Natural killer cell (primary cell): ENCODE measurements around the gene ALDH5A1. TPM values are rescaled to one million over a fixed set of nuclear protein-coding genes. Genes with fewer than 3 reads are reported as not detected.

Experiments used
- ATAC-seq, 3 donors: fragments of 150-1000 bp in 2 of 3; fragments of 200-7000 bp in 1 of 3; cut with Tn5 transposase; 1 replicate in 1 of 3; 2 replicates in 2 of 3; pipeline ENCODE4 v1.10.0; 2021; ENCODE audit warnings: mild to moderate bottlenecking in 2 of 3, moderate library complexity in 2 of 3
- DNase-seq, 2 donors: peaks; one replicate each; pipeline versions ENCODE4 v3.0.0 to v3.0.0-alpha.2; 2013 to 2021; ENCODE audit warnings: mixed read lengths in 1 of 2
- H3K27ac ChIP-seq: one replicate; pipeline ENCODE4 v1.5.1; 2013; ENCODE audit warnings: mild to moderate bottlenecking, low read length
- H3K27me3 ChIP-seq: one replicate; pipeline ENCODE4 v1.6.1; 2013; ENCODE audit warnings: low read length; ENCODE audit not compliant: control insufficient read depth, insufficient read depth
- H3K36me3 ChIP-seq: one replicate; pipeline ENCODE4 v1.6.1; 2013; ENCODE audit warnings: low read length; ENCODE audit not compliant: control insufficient read depth, insufficient read depth
- H3K4me1 ChIP-seq: one replicate; pipeline ENCODE4 v1.6.1; 2013; ENCODE audit warnings: low read length; ENCODE audit not compliant: control insufficient read depth, insufficient read depth
- H3K4me3 ChIP-seq: one replicate; pipeline ENCODE4 v1.5.1; 2013; ENCODE audit warnings: low read length
- H3K9me3 ChIP-seq: one replicate; pipeline ENCODE4 v1.6.1; 2013; ENCODE audit warnings: low read length; ENCODE audit not compliant: control insufficient read depth, insufficient read depth
- H3K27ac Mint-ChIP-seq, 2 donors: one replicate each; pipeline ENCODE4 v1.8.0; 2022; ENCODE audit warnings: mild to moderate bottlenecking in 2 of 2, mixed read lengths in 2 of 2, moderate library complexity in 1 of 2
- H3K27me3 Mint-ChIP-seq, 2 donors: one replicate each; pipeline ENCODE4 v1.8.0; 2022; ENCODE audit warnings: low read depth in 2 of 2, mixed read lengths in 2 of 2
- H3K36me3 Mint-ChIP-seq: one replicate; pipeline ENCODE4 v1.8.0; 2022; ENCODE audit warnings: mixed read lengths
- H3K4me1 Mint-ChIP-seq, 2 donors: one replicate each; pipeline ENCODE4 v1.8.0; 2022; ENCODE audit warnings: mixed read lengths in 2 of 2
- H3K4me3 Mint-ChIP-seq: one replicate; pipeline ENCODE4 v1.8.0; 2022; ENCODE audit warnings: mild to moderate bottlenecking, moderate library complexity, mixed read lengths
- H3K9me3 Mint-ChIP-seq, 2 donors: one replicate each; pipeline ENCODE4 v1.8.0; 2022; ENCODE audit warnings: mixed read lengths in 2 of 2
- CTCF ChIP-seq: fragments of 200-600 bp; IDR thresholded peaks from one replicate; pipeline ENCODE4 v1.8.0; 2022; ENCODE audit warnings: antibody characterized with exemption
- WGBS: methylation state at CpG from one replicate; pipeline ENCODE4 v1.1.7; 2013; ENCODE audit warnings: missing lambda C conversion rate; ENCODE audit not compliant: insufficient coverage; 5-methylcytosine and 5-hydroxymethylcytosine counted together
- intact Hi-C: fragments of 100-400 bp; cut with micrococcal nuclease; formaldehyde crosslinking; loops from one replicate; pipeline ENCODE4 v1.14.2; 2022
- total RNA-seq, 4 donors: library from RNA; stranded (reverse); fragments of 120-200 nt in 1 of 4; gene quantifications; one replicate each; pipeline versions ENCODE4 v1.2.3 to v1.2.4, GENCODE V29; 2013 to 2022

ALDH5A1 gene
- total RNA-seq, 3 donors from 2014 or later (not counting 1 experiment from before 2014, with no cell fraction given), result 4.8 to 7.5 (median 6.8) TPM

GRCh38 chr6:24564081-24564480 is 69.3 kb downstream of the ALDH5A1 start:
- H3K4me1 Mint-ChIP-seq, result no peaks in the 10 kb centered on the region
- Histone ChIP-seq H3K9me3 (no peaks in the 10 kb centered on the region), H3K27ac (no peak overlapping the region), H3K36me3 (no peaks in the 10 kb centered on the region), H3K27me3 (no peaks in the 10 kb centered on the region), H3K4me1 (no peaks in the 10 kb centered on the region), H3K4me3 (no peak overlapping the region)
- no peaks in the 10 kb centered on the region for H3K36me3 Mint-ChIP-seq
- WGBS, result 91% methylated on average over 10 of the region's 10 CpGs
- no peak overlapping the region for H3K27ac Mint-ChIP-seq
- peaks cover 11 to 14% of the 10 kb centered on the region in 2 donors for H3K27me3 Mint-ChIP-seq
- no peak overlapping the region for H3K4me3 Mint-ChIP-seq
- H3K9me3 Mint-ChIP-seq, result no peaks in the 10 kb centered on the region
- intact Hi-C loops, result no loop called here
- ATAC-seq, result no peak
- no peak for DNase-seq
- TF ChIP-seq CTCF, result no peak

- Histone ChIP-seq H3K27me3 (no peaks in the 10 kb centered on the region), H3K4me3 (no peak overlapping the region), H3K4me1 (no peaks in the 10 kb centered on the region), H3K9me3 (no peaks in the 10 kb centered on the region), H3K36me3 (no peaks in the 10 kb centered on the region), H3K27ac (no peak overlapping the region)
- Mint-ChIP-seq H3K9me3 (no peaks in the 10 kb centered on the region), H3K4me3 (no peak overlapping the region), H3K36me3 (no peaks in the 10 kb centered on the region), H3K27me3 (peaks cover 10 to 14% of the 10 kb centered on the region in 2 donors), H3K27ac (no peak overlapping the region), H3K4me1 (no peaks in the 10 kb centered on the region)
- ATAC-seq (no peak), DNase-seq (no peak)
- intact Hi-C loops, result no loop called here
- 96% methylated on average over 9 of the region's 9 CpGs for WGBS
- no peak for TF ChIP-seq CTCF
Observed at GRCh38 chr6:24565196-24565595, 70.4 kb downstream of the ALDH5A1 start.

DNA sequence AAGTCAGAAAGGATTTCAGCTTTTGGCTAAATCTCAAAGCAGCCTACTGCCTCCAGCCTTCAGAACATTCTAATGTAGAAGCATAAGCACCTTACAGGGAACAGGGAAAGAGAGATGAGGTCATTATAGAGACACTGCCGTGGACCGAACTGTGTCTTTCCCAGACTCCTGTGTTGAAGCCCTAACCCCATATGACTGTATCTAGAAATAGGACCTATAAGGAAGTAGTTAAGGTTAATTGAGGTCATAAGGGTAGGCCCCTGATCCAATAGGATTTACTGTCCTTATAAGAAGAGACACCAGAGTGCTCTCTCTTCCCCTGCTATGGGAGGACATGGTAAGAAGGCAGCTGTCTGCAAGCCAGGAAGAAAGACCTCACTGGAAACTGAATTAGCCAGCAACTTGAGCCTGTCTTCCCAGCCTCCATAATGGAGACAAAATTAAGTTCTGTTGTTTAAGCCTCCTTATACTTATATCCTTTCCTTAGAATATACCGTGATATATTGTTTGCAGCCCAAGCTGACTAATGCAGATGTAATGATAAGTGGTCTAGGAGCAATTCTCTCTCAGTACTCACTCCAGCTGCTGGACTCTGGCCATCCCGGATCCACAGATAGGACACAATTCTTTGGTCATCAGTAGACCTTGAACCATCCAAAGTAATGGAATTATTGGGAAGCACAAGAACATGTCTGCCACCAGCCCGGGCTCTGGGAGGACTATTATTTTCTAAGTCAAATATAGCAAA is 71.4 kb downstream of the ALDH5A1 start:
- DNase-seq (no peak), ATAC-seq (no peak)
- Mint-ChIP-seq H3K4me1 (no peaks in the 10 kb centered on the region), H3K36me3 (no peaks in the 10 kb centered on the region), H3K4me3 (no peak overlapping the region), H3K27ac (no peak overlapping the region), H3K9me3 (no peaks in the 10 kb centered on the region), H3K27me3 (peaks cover 4 to 7% of the 10 kb centered on the region in 2 donors)
- intact Hi-C loops, result no loop called here
- no peaks in the 10 kb centered on the region for H3K4me1 ChIP-seq
- no peaks in the 10 kb centered on the region for H3K36me3 ChIP-seq
- no peaks in the 10 kb centered on the region for H3K27me3 ChIP-seq
- no peak overlapping the region for H3K4me3 ChIP-seq
- no peak overlapping the region for H3K27ac ChIP-seq
- H3K9me3 ChIP-seq, result no peaks in the 10 kb centered on the region
- TF ChIP-seq CTCF, result no peak
- WGBS, result 100% methylated on average over 3 of the region's 5 CpGs

GRCh38 chr6:24568683-24569082 is 73.9 kb downstream of the ALDH5A1 start:
- DNase-seq (no peak), ATAC-seq (no peak)
- Histone ChIP-seq H3K9me3 (no peaks in the 10 kb centered on the region), H3K4me1 (no peaks in the 10 kb centered on the region), H3K27ac (no peak overlapping the region), H3K27me3 (no peaks in the 10 kb centered on the region), H3K4me3 (no peak overlapping the region), H3K36me3 (no peaks in the 10 kb centered on the region)
- Mint-ChIP-seq H3K4me1 (no peaks in the 10 kb centered on the region), H3K27me3 (peaks cover 10 to 12% of the 10 kb centered on the region in 2 donors), H3K9me3 (no peaks in the 10 kb centered on the region), H3K4me3 (no peak overlapping the region), H3K36me3 (no peaks in the 10 kb centered on the region), H3K27ac (no peak overlapping the region)
- TF ChIP-seq CTCF, result no peak
- 78% methylated on average over 3 of the region's 4 CpGs for WGBS
- intact Hi-C loops, result no loop called here
